Colonic mucosa (tissue), 4 donors: Measurements from ENCODE around the gene ITGA6. TPM values are rescaled to one million over a fixed set of nuclear protein-coding genes. Genes with fewer than 3 reads are reported as not detected.
A peak's percentile ranks its signal among the peaks of the same experiment; 100 is the strongest.

Experiments used
- DNase-seq: peaks from one replicate; pipeline ENCODE4 v3.0.0-alpha.2; 2020
- H3K27ac ChIP-seq: fragments of 200-600 bp; one replicate; pipeline ENCODE4 v1.8.0; 2021
- H3K27me3 ChIP-seq: fragments of 200-600 bp; one replicate; pipeline ENCODE4 v1.8.0; 2021
- H3K36me3 ChIP-seq: fragments of 200-600 bp; one replicate; pipeline ENCODE4 v1.8.0; 2021
- H3K4me1 ChIP-seq: fragments of 200-600 bp; one replicate; pipeline ENCODE4 v1.8.0; 2021; ENCODE audit warnings: mild to moderate bottlenecking
- H3K4me3 ChIP-seq: fragments of 200-600 bp; one replicate; pipeline ENCODE4 v1.8.0; 2021
- H3K9ac ChIP-seq, 2 donors: one replicate each; pipeline ENCODE4 v1.7.0; 2013; ENCODE audit warnings: control low read depth in 2 of 2, low read depth in 2 of 2, low read length in 2 of 2
- H3K9me3 ChIP-seq: fragments of 200-600 bp; one replicate; pipeline ENCODE4 v1.8.0; 2021
- CTCF ChIP-seq: fragments of 200-600 bp; IDR thresholded peaks from one replicate; pipeline ENCODE4 v1.8.0; 2022; ENCODE audit warnings: antibody characterized with exemption, mild to moderate bottlenecking
- intact Hi-C: fragments of 100-400 bp; cut with DNase I; formaldehyde crosslinking; loops from one replicate; pipeline ENCODE4 v1.14.1; 2022
- total RNA-seq, 2 donors: library from RNA; stranded (reverse); fragmentation: NEBNext Ultra II Directional in 1 of 2; extraction: Animal tissue kit (Norgen Biotek cat#: 25700) in 1 of 2; gene quantifications; one replicate each; pipeline ENCODE4 v1.2.1, GENCODE V29; 2021
- donor health status: healthy.
- donor health status: DM: no; HTN: no; CAD: no.
- donor health status: DM: no; HTN: no; CAD: no.

Gene ITGA6
- total RNA-seq, 2 donors from 2014 or later = 174 to 186 TPM

GRCh38 chr2:172430678-172431077 lies 3.3 kb downstream of the ITGA6 start:
- H3K9ac ChIP-seq = peak overlapping the region in 1 of 2 donors; percentile 97
- H3K4me1 ChIP-seq = peaks cover 15% of the 10 kb centered on the region
- no peaks in the 10 kb centered on the region for H3K36me3 ChIP-seq
- H3K27ac ChIP-seq = peak overlapping the region; percentile 97
- H3K27me3 ChIP-seq = no peaks in the 10 kb centered on the region
- no peak for DNase-seq
- intact Hi-C loops = no loop called here
- peak overlapping the region; percentile 86 for H3K4me3 ChIP-seq
- no peak for TF ChIP-seq CTCF
- no peaks in the 10 kb centered on the region for H3K9me3 ChIP-seq

GRCh38 chr2:172431463-172431862 lies 4.1 kb downstream of the ITGA6 start:
- Histone ChIP-seq H3K4me1 (peaks cover 17% of the 10 kb centered on the region), H3K9me3 (no peaks in the 10 kb centered on the region), H3K36me3 (no peaks in the 10 kb centered on the region), H3K27me3 (no peaks in the 10 kb centered on the region), H3K9ac (peak overlapping the region in 1 of 2 donors; percentile 97), H3K27ac (peak overlapping the region; percentile 9), H3K4me3 (no peak overlapping the region)
- no peak for TF ChIP-seq CTCF
- DNase-seq = peak; percentile 58
- intact Hi-C loops = no loop called here

- H3K27me3 ChIP-seq = no peaks in the 10 kb centered on the region
- no peak for TF ChIP-seq CTCF
- peak overlapping the region; percentile 18 for H3K27ac ChIP-seq
- H3K9me3 ChIP-seq = no peaks in the 10 kb centered on the region
- no peak overlapping the region for H3K4me3 ChIP-seq
- H3K36me3 ChIP-seq = no peaks in the 10 kb centered on the region
- intact Hi-C loops = no loop called here
- DNase-seq = no peak
- H3K9ac ChIP-seq = peak overlapping the region in 1 of 2 donors; percentile 68
- peaks cover 16% of the 10 kb centered on the region for H3K4me1 ChIP-seq
These were observed 4.6 kb downstream of the ITGA6 start for GRCh38 chr2:172431993-172432392.

GRCh38 chr2:172433144-172433543 lies 5.8 kb downstream of the ITGA6 start:
- no peaks in the 10 kb centered on the region for H3K9me3 ChIP-seq
- H3K4me1 ChIP-seq = peaks cover 15% of the 10 kb centered on the region
- no peak overlapping the region for H3K4me3 ChIP-seq
- H3K9ac ChIP-seq = peak overlapping the region in 1 of 2 donors; percentile 68
- TF ChIP-seq CTCF = no peak
- H3K27me3 ChIP-seq = no peaks in the 10 kb centered on the region
- no peaks in the 10 kb centered on the region for H3K36me3 ChIP-seq
- no peak for DNase-seq
- H3K27ac ChIP-seq = no peak overlapping the region
- intact Hi-C loops = no loop called here

- intact Hi-C loops = no loop called here
- Histone ChIP-seq H3K9me3 (no peaks in the 10 kb centered on the region), H3K27me3 (no peaks in the 10 kb centered on the region), H3K4me3 (no peak overlapping the region), H3K36me3 (no peaks in the 10 kb centered on the region), H3K9ac (peak overlapping the region in 1 of 2 donors; percentile 52), H3K4me1 (peaks cover 19% of the 10 kb centered on the region), H3K27ac (peak overlapping the region; percentile 48)
- no peak for DNase-seq
- no peak for TF ChIP-seq CTCF
These were observed 7.6 kb downstream of the ITGA6 start for GRCh38 chr2:172434821-172435605.
